ENCODE data around the gene STYXL2.

STYXL2 gene

DNA sequence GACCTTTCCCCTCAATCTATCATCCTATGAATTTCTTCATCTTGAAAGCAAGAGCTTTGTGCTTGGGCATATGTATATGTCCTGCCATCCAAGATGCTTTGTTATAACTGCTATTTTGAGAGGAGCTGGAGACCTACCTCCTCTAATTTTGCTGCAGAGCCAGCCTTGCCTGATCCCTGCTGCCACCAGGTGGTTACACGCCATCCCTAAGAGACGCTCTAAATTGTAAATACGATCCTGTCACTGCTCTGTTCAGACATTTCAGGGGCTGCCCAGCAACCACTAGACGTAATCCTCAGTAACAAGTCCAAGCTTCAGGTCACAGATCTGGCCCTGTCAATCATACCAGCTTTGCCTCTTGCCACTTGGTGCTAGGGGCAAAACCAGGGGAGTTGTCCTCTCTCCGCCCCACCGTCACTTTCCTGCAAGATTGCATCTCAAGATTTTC lies 36.6 kb upstream of the STYXL2 start:
- Histone ChIP-seq H3K36me3 (replicated peaks; ENCODE audit: insufficient read depth, low read length) (no peaks in the 10 kb centered on the region), H3K9ac (ENCODE audit: low read length) (no peak overlapping the region), H2AFZ (ENCODE audit: low read length) (no peak overlapping the region), H3K9me3 (replicated peaks; ENCODE audit: insufficient read depth, low read length) (no peaks in the 10 kb centered on the region), H3F3A (ENCODE audit: insufficient read depth, low read length) (peaks cover 5% of the 10 kb centered on the region; the same call in 1 of the 2 replicates), H3K4me1 (ENCODE audit: low read length) (peaks cover 6% of the 10 kb centered on the region; the same call in 1 of the 2 replicates), H3K4me2 (ENCODE audit: low read depth, low read length) (0 out of 2 replicates have a peak overlapping the region, but pooled peaks have one; percentile 4), H3K9me2 (replicated peaks; ENCODE audit: insufficient read depth, low read length) (no peaks in the 10 kb centered on the region), H3K27me3 (replicated peaks; ENCODE audit: insufficient read depth, low read length) (no peaks in the 10 kb centered on the region), H4K20me1 (ENCODE audit: insufficient read depth, low read length) (no peaks in the 10 kb centered on the region), H3K79me2 (ENCODE audit: low read length) (no peaks in the 10 kb centered on the region), H3K4me3 (ENCODE audit: low read length) (no peak overlapping the region), H3K27ac (ENCODE audit: low read length) (no peak overlapping the region)
- TF ChIP-seq CTCF (IDR thresholded peaks at IDR 0.05; ENCODE audit: low read length) (peak; percentile 90), EZH2phosphoT487 (IDR thresholded peaks at IDR 0.05; ENCODE audit: low read length) (no peak)
- peak; percentile 86 for DNase-seq

DNA sequence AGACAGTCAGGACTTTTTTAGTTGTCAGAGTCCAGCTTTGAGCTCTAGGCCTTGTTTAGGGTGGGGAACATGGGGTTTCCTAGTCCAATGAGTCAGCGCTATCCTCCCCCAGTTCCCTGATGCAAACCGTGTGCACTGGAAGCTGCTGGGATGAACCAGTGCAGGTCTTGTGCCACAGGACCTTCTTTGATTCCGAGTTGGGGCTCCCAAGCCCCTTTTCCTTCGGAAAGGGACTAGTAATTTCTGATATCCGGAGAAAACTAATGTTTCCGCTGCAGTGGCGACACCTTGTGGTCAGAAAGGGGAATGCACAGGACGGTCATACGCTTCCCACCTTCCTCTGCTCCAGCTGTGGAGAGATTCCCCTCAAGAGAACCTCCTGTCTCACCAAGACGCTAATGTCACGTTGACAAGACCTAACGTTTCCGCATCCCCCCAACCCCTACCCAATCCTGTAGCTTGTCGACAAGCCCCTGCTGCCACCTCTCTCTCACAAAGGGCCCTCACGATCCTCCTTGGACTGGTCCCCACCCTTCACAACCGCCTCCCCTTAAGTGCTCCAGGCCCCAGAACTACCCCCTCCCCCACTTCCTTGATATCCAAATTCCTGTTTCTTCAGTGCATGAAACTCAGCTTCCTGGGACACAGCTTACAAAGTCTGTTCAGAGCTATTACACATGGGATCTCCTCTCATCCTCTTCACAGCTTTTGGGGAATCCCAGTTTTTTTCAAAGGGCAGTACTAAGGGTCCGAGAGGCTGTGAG lies 34.6 kb upstream of the STYXL2 start:
- no peaks in the 10 kb centered on the region for H4K20me1 ChIP-seq (ENCODE audit: insufficient read depth, low read length)
- H3K4me1 ChIP-seq (ENCODE audit: low read length) = peaks cover 6% of the 10 kb centered on the region; the same call in 1 of the 2 replicates
- H3F3A ChIP-seq (ENCODE audit: insufficient read depth, low read length) = peaks cover 5% of the 10 kb centered on the region; the same call in 1 of the 2 replicates
- H3K27ac ChIP-seq (ENCODE audit: low read length) = no peak overlapping the region
- no peaks in the 10 kb centered on the region for H3K9me3 ChIP-seq (replicated peaks; ENCODE audit: insufficient read depth, low read length)
- no peaks in the 10 kb centered on the region for H3K9me2 ChIP-seq (replicated peaks; ENCODE audit: insufficient read depth, low read length)
- H3K27me3 ChIP-seq (replicated peaks; ENCODE audit: insufficient read depth, low read length) = no peaks in the 10 kb centered on the region
- H3K4me2 ChIP-seq (ENCODE audit: low read depth, low read length) = peak overlapping the region; percentile 61
- H3K4me3 ChIP-seq (ENCODE audit: low read length) = peak overlapping the region; percentile 29; the same call in 1 of the 2 replicates
- TF ChIP-seq EZH2phosphoT487 (IDR thresholded peaks at IDR 0.05; ENCODE audit: low read length) = no peak
- TF ChIP-seq CTCF (IDR thresholded peaks at IDR 0.05; ENCODE audit: low read length) = peak; percentile 99
- H3K79me2 ChIP-seq (ENCODE audit: low read length) = no peaks in the 10 kb centered on the region
- DNase-seq = peak; percentile 77
- peak overlapping the region; percentile 85 for H2AFZ ChIP-seq (ENCODE audit: low read length)
- H3K36me3 ChIP-seq (replicated peaks; ENCODE audit: insufficient read depth, low read length) = no peaks in the 10 kb centered on the region
- peak overlapping the region; percentile 11; the same call in 1 of the 2 replicates for H3K9ac ChIP-seq (ENCODE audit: low read length)

DNA sequence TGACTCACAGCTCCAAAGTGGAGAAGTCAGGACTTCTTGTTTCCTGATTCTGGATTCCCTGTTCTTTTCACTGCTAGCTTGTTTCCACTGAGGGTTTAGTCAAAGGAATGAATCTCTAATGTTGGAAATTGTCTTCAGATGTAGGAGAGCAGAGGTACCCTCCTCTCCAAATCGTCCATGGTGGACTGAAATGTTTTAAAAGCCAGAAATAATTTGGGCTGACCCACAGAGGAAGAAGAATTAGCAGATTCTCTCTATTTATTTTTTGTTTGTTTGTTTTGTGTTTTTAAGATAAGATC lies 34.1 kb upstream of the STYXL2 start:
- Histone ChIP-seq H3F3A (ENCODE audit: insufficient read depth, low read length) (peaks cover 5% of the 10 kb centered on the region; the same call in 1 of the 2 replicates), H3K27me3 (replicated peaks; ENCODE audit: insufficient read depth, low read length) (no peaks in the 10 kb centered on the region), H2AFZ (ENCODE audit: low read length) (peak overlapping the region; percentile 85), H3K9me2 (replicated peaks; ENCODE audit: insufficient read depth, low read length) (no peaks in the 10 kb centered on the region), H3K79me2 (ENCODE audit: low read length) (no peaks in the 10 kb centered on the region), H4K20me1 (ENCODE audit: insufficient read depth, low read length) (no peaks in the 10 kb centered on the region), H3K4me1 (ENCODE audit: low read length) (peaks cover 6% of the 10 kb centered on the region; the same call in 1 of the 2 replicates), H3K4me2 (ENCODE audit: low read depth, low read length) (no peak overlapping the region), H3K9me3 (replicated peaks; ENCODE audit: insufficient read depth, low read length) (no peaks in the 10 kb centered on the region), H3K36me3 (replicated peaks; ENCODE audit: insufficient read depth, low read length) (no peaks in the 10 kb centered on the region), H3K4me3 (ENCODE audit: low read length) (no peak overlapping the region), H3K9ac (ENCODE audit: low read length) (no peak overlapping the region), H3K27ac (ENCODE audit: low read length) (no peak overlapping the region)
- DNase-seq = no peak
- no peak for TF ChIP-seq EZH2phosphoT487 (IDR thresholded peaks at IDR 0.05; ENCODE audit: low read length)

Data from MM.1S (cell line).